WI38 (cell line): ENCODE data around the gene PABPC1L2A.
"Not testable (repeated sequence)": the region's sequence is repeated elsewhere in the genome, so short reads cannot be mapped to it uniquely, and the experiment has no call there.

Experiments used
- H3K4me3 ChIP-seq: 2 replicates; pipeline ENCODE4 v1.5.1; 2011; ENCODE audit warnings: low read depth, mild to moderate bottlenecking, control low read depth, low read length
- CTCF ChIP-seq: IDR thresholded peaks from 2 replicates; pipeline ENCODE4 v1.5.1; 2012; ENCODE audit warnings: low read depth, mild to moderate bottlenecking, control low read depth, low read length

The PABPC1L2A gene

GRCh38 chrX:73068467-73069364 lies 10.6 kb downstream of the PABPC1L2A start:
- no peak for TF ChIP-seq CTCF
- no peak overlapping the region for H3K4me3 ChIP-seq

GRCh38 chrX:73067761-73068466 lies 11.4 kb downstream of the PABPC1L2A start:
- not testable (repeated sequence) for H3K4me3 ChIP-seq

- TF ChIP-seq CTCF = no peak
- no peak overlapping the region for H3K4me3 ChIP-seq
These were observed 50.4 kb downstream of the PABPC1L2A start for GRCh38 chrX:73028876-73029275.
